Parathyroid adenoma (tissue), 2 donors: Measurements from ENCODE around the gene ESRRA.

ENCODE experiments used
- H2AFZ ChIP-seq: fragments of 300-600 bp; sonication (generic); one replicate; pipeline ENCODE4 v1.7.0; 2017; ENCODE audit warnings: antibody characterized with exemption, mild to moderate bottlenecking
- H3K27ac ChIP-seq: fragments of 300-600 bp; sonication (generic); one replicate; pipeline ENCODE4 v1.7.0; 2017
- H3K27me3 ChIP-seq: fragments of 300-600 bp; sonication (generic); one replicate; pipeline ENCODE4 v1.7.0; 2017; ENCODE audit warnings: low read length; ENCODE audit not compliant: control insufficient read depth, insufficient read depth
- H3K36me3 ChIP-seq: fragments of 300-600 bp; sonication (generic); one replicate; pipeline ENCODE4 v1.7.0; 2017; ENCODE audit warnings: low read length; ENCODE audit not compliant: control insufficient read depth, insufficient read depth
- H3K4me1 ChIP-seq: fragments of 300-600 bp; sonication (generic); one replicate; pipeline ENCODE4 v1.7.0; 2017; ENCODE audit warnings: control low read depth
- H3K4me2 ChIP-seq: fragments of 300-600 bp; sonication (generic); one replicate; pipeline ENCODE4 v1.7.0; 2017; ENCODE audit warnings: low read length
- H3K4me3 ChIP-seq: fragments of 300-600 bp; sonication (generic); one replicate; pipeline ENCODE4 v1.7.0; 2017; ENCODE audit warnings: low read depth, low read length
- H3K79me2 ChIP-seq: fragments of 300-600 bp; sonication (generic); one replicate; pipeline ENCODE4 v1.7.0; 2017; ENCODE audit warnings: control low read depth
- H3K9ac ChIP-seq: fragments of 300-600 bp; sonication (generic); one replicate; pipeline ENCODE4 v1.7.0; 2017; ENCODE audit warnings: mild to moderate bottlenecking
- H3K9me3 ChIP-seq: fragments of 300-600 bp; sonication (generic); one replicate; pipeline ENCODE4 v1.7.0; 2017; ENCODE audit warnings: low read length; ENCODE audit not compliant: control insufficient read depth
- TF ChIP-seq, protein P1 (sequence below): fragments of 300-600 bp; sonication (generic); IDR thresholded peaks from one replicate; pipeline ENCODE4 v1.7.0; 2017; ENCODE audit warnings: antibody characterized with exemption, mild to moderate bottlenecking
- donor health status: primary hyperparathyroidism.

Gene ESRRA

DNA sequence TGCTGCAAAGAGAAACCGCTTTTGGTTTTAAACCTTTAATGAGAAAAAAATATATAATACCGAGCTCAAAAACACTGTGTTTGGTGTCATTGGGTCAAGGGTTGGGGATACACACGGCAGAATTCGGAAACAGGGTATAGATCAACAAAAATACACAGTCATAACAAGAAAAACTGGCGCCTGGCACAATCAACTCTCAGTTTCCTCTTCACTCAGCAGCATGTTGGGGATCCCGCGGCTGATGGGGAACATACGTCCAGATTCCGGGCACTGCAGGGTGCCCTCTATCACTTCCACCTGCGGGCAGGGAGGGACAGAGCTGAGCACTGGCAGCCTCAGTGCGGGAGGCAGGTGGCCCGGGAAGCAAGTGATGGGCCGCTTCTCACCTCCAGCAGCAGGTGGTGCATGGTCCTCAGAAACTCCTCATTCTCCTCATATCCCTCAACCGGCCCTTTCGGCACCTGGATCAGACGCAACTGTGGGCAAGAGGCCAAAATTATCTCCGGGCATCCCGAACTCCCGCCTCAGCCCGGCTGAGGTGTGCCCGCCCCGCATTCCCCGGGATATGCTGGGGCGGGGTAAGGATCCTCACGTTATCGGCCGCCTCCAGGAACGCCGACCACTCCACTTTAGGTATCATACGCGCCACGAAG, 11.5 kb downstream of the ESRRA start:
- H3K27me3 ChIP-seq, result no peaks in the 10 kb centered on the region
- TF ChIP-seq, protein P1, sequence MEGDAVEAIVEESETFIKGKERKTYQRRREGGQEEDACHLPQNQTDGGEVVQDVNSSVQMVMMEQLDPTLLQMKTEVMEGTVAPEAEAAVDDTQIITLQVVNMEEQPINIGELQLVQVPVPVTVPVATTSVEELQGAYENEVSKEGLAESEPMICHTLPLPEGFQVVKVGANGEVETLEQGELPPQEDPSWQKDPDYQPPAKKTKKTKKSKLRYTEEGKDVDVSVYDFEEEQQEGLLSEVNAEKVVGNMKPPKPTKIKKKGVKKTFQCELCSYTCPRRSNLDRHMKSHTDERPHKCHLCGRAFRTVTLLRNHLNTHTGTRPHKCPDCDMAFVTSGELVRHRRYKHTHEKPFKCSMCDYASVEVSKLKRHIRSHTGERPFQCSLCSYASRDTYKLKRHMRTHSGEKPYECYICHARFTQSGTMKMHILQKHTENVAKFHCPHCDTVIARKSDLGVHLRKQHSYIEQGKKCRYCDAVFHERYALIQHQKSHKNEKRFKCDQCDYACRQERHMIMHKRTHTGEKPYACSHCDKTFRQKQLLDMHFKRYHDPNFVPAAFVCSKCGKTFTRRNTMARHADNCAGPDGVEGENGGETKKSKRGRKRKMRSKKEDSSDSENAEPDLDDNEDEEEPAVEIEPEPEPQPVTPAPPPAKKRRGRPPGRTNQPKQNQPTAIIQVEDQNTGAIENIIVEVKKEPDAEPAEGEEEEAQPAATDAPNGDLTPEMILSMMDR, result no peak
- H3K4me1 ChIP-seq, result peaks cover 4% of the 10 kb centered on the region
- H3K27ac ChIP-seq, result peak overlapping the region; percentile 99
- no peaks in the 10 kb centered on the region for H3K9me3 ChIP-seq
- H2AFZ ChIP-seq, result peak overlapping the region; percentile 78
- peak overlapping the region; percentile 92 for H3K4me3 ChIP-seq
- H3K36me3 ChIP-seq, result no peaks in the 10 kb centered on the region
- no peaks in the 10 kb centered on the region for H3K79me2 ChIP-seq
- peak overlapping the region; percentile 89 for H3K9ac ChIP-seq
- H3K4me2 ChIP-seq, result peak overlapping the region; percentile 99

DNA sequence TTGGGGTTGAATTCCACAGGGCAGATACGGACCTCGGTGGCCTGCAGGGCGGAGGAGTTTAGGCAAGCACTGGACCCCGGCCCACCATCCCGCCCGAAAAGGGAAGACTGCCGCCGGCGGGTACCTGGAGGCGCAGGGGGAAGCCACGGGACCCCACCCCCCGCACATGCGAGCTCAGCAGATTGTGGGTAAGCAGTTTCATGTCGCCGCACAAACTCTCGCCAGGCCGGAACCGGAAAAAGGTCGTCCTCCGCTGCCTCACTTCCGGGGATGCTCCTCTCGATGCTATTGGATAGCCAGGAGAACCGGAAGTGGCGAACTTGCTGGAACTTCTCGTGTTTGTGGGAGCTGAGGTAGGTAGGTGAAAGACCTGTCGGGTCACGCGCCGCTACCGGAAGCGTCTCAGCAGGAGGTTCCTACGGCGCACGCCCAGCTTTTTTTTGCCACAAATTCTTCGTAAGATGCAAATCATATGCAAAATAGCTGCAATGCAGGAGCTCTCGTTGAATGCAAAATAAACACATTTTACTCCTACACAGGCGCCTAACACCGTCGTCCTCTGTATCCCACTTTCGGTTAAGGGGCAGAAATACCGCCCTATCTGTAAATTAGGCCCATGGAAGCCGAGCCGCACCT, 12.1 kb downstream of the ESRRA start, which contains the start of gene TRMT112:
Gene TRMT112 (minus strand): TSS at position 235 of the 636 bp plus-strand sequence. CDS start 33 bp downstream, at position 202.
- H3K79me2 ChIP-seq, result no peaks in the 10 kb centered on the region
- peaks cover 4% of the 10 kb centered on the region for H3K4me1 ChIP-seq
- H3K27me3 ChIP-seq, result no peaks in the 10 kb centered on the region
- H3K27ac ChIP-seq, result peak within 1 kb of the TSS; percentile 99
- peak within 1 kb of the TSS; percentile 89 for H3K9ac ChIP-seq
- TF ChIP-seq, protein P1, result no peak
- peak within 1 kb of the TSS; percentile 92 for H3K4me3 ChIP-seq
- H3K9me3 ChIP-seq, result no peaks in the 10 kb centered on the region
- peak within 1 kb of the TSS; percentile 99 for H3K4me2 ChIP-seq
- H2AFZ ChIP-seq, result peak within 1 kb of the TSS; percentile 78
- H3K36me3 ChIP-seq, result no peaks in the 10 kb centered on the region

DNA sequence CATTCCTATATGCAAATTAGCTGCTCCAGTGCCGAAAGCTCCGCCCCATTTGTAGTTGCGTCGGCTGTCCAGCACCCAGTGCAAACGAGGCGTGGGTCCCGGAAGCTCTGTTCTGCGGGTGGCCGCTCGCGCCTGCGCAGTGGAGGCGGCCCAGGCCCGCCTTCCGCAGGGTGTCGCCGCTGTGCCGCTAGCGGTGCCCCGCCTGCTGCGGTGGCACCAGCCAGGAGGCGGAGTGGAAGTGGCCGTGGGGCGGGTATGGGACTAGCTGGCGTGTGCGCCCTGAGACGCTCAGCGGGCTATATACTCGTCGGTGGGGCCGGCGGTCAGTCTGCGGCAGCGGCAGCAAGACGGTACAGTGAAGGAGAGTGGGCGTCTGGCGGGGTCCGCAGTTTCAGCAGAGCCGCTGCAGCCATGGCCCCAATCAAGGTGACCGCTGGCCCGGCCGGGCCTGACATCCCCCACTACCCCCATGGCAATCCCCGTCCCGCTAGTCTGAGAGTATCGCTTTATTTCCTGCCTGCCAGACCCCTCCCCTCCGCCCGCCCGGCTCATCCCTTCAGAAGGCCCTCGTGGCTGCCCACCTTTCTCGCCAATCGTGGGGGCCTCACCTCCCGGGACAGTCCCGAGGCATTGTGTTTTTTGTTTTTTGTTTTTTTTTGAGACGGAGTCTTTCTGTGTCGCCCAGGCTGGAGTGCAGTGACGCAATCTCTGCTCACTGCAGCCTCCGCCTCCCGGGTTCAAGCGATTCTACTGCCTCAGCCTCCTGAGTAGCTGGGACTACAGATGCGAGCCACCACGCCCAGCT, 12.8 kb downstream of the ESRRA start, which contains the start of gene PRDX5:
Gene PRDX5 (plus strand): TSS at position 161 of the 805 bp plus-strand sequence. CDS start 95 bp downstream, at position 256.
- Histone ChIP-seq H3K27ac (peak within 1 kb of the TSS; percentile 99), H3K27me3 (no peaks in the 10 kb centered on the region), H3K9ac (peak within 1 kb of the TSS; percentile 89), H3K4me2 (peak within 1 kb of the TSS; percentile 99), H3K4me3 (peak within 1 kb of the TSS; percentile 92), H2AFZ (peak within 1 kb of the TSS; percentile 78), H3K4me1 (peaks cover 4% of the 10 kb centered on the region), H3K9me3 (no peaks in the 10 kb centered on the region), H3K79me2 (no peaks in the 10 kb centered on the region), H3K36me3 (no peaks in the 10 kb centered on the region)
- TF ChIP-seq, protein P1, result peak; percentile 42

DNA sequence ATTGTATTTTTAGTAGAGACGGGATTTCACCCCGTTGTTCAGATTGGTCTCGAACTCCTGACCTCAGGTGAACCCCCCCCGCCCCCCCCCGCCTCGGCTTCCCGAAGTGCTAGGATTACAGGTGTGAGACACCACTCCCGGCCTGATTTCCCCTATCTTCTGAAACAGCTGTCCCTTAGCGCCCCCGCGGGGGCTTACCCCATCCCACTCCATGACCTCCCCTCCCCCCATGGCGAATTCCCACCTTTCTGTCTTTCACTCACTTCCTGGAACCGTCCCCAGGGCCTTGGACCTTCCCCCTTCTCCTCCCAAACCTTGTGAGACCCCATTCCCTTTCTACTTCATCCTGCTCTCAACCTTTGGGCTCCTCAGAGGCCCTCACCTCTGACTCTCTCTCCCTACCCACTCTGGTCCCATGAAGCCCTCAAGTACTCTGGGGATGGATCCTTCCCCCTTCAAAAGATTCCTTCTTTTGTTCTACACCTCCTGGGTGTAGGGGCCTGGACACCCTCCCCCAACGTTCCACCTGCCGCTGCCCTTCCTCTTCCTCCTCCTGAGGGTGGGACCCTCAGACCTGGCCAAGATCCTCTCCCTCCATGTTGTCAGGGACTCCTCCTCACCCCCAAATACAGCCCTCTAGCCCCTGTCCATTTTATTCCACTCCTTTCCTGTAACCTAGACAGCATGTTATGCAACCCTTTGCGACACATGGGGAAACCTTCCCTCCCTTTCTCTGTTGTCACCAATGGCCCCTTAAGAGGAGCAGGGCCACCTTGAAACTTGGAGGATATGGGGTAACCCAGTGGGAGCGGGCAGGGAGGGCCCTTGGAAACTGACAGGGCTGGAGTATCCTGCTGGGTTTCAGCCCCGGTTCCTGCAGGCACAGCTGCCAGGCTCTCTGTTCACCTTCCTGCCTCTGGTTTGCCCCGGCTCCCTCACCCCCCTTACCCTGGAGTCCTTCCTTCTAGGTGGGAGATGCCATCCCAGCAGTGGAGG, 13.7 kb downstream of the ESRRA start:
- H3K36me3 ChIP-seq, result no peaks in the 10 kb centered on the region

More for the DNA sequence above, 13.7 kb downstream of the ESRRA start:
- Histone ChIP-seq H3K4me1 (peaks cover 4% of the 10 kb centered on the region), H3K27ac (peak overlapping the region; percentile 51), H3K9ac (no peak overlapping the region), H3K4me3 (peak overlapping the region; percentile 92), H3K27me3 (no peaks in the 10 kb centered on the region), H3K79me2 (no peaks in the 10 kb centered on the region), H3K4me2 (peak overlapping the region; percentile 99), H3K9me3 (no peaks in the 10 kb centered on the region), H2AFZ (no peak overlapping the region)
- TF ChIP-seq, protein P1, result no peak
